GM21423 (cell line): Measurements from ENCODE around the gene LIN7B.
A peak's percentile ranks its signal among the peaks of the same experiment; 100 is the strongest.
"Not testable (repeated sequence)": the region's sequence is repeated elsewhere in the genome, so short reads cannot be mapped to it uniquely, and the experiment has no call there.

ENCODE experiments used
- ATAC-seq: cut with Tn5 transposase; IDR thresholded peaks from one replicate; pipeline ENCODE4 v1.9.1; 2021; ENCODE audit warnings: mild to moderate bottlenecking, moderate library complexity; ENCODE audit not compliant: unreplicated experiment

The LIN7B gene, protein sequence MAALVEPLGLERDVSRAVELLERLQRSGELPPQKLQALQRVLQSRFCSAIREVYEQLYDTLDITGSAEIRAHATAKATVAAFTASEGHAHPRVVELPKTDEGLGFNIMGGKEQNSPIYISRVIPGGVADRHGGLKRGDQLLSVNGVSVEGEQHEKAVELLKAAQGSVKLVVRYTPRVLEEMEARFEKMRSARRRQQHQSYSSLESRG

DNA sequence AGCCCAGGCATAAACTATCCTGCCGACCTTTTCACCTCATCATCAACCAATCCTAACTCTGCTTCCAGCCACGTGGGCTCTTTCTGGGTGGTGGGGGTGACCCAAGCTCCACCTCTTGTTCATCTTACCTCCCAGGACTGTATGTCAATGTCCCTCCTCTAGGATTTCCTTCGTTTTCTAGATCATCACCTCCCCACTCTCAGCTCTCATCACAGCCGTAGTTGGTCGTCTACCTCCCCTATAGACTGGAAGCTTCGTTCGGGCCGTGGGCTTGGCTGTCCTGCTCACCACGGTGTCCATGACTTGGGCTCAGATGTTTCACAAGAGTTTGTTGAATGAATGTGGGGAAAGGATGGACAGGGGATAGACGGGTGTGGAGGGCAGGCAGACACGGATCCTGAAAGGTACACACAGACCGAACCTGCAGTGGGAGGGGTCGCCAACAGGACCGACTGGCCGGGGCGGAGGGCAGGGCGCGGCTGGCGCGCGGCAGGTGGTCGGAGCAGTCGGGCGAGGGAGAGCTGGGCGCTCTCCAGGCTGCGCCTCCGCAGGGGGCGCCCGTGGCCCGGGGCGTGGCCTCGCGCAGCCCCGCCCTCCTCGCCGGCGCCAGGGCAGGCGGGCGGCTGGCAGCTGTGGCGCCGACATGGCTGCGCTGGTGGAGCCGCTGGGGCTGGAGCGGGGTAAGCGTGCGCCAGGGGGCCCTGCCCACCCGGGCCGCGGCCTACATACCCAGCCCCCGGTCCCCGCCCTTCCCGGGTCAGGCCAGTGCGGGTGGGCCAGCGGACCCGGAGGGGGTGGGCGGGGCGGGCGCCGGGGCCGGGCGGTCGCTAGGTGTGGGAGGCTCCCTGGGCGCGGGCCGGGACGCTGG is at the start of gene LIN7B:
Gene LIN7B (plus strand): TSS at position 609 of the 868 bp plus-strand sequence. CDS start 35 bp downstream, at position 644.
- peak; percentile 40 for ATAC-seq

DNA sequence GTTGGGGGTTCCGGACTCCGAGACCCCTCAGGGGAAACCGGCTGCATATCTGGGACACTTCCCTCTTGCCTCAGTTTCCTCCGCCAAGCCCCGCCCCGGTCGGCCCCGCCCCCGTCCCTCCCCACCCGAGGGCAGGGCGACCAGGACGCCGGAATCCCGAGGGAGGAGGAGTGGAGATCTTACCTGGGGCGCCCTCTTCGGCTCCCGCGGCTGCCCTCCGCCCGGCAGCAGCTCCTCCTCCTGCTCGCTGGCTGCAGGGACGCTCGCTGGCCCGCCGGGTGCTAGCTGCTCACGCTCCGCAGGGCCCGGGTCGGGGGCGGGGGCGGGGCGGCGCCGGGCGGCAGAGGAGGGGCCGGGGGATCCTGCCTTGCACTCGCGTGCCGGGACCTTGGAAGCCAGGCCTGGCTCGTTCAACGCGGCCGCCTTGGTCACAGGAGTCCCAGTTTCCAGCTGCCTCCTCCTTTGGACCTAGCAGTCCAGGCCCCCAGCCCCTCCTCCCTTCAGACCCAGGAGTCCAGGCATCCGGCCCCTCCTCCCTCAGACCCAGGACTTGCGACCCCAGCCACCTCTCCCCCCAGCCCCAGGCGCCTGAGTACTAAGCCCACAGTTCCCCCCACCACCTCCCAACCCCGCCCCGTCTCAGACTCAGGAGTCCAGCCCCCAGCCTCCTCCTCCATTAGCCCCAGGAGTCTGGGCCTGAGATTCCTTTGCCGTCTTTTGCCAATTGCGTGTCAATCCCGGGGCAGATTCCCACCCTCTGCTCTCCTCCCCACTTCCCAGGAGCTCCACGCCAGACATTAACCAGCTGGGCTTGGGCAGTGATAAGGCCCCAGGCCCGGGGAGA is 49.2 kb upstream of the LIN7B start, which contains the start of gene NTF4:
Gene NTF4 (minus strand): TSS at position 51 of the 844 bp plus-strand sequence. CDS start 2,821 bp downstream, outside the sequence.
- no peak for ATAC-seq

DNA sequence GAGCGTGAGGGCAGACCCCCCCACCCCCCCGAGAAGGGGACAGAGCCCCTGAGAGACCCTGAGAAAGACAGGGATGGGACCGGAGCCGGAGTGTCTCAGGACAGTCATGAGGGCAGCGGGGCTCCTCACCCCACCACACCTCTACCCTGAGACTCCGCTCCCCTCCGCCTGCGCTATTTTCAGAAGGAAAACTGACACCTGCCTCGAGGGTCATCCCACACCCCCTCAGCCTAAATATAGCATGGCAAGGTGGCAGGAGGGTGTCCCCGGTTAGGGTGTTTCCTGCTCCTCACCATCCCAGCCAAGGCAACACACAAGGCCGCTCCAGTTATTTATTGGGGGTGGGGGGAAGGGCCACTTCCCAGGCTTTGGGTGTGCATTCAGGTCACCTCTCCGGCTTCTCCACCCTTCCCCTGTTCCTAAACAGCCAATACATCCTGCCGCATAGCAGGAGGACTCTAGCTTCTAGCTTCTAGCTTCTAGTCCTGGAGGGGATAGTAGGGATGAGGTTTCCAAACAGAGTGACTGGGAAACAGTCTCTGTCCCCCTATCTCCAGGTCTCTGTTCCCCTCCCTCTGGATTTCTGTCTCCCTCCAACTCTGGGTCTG is 48.2 kb upstream of the LIN7B start:
- no peak for ATAC-seq

DNA sequence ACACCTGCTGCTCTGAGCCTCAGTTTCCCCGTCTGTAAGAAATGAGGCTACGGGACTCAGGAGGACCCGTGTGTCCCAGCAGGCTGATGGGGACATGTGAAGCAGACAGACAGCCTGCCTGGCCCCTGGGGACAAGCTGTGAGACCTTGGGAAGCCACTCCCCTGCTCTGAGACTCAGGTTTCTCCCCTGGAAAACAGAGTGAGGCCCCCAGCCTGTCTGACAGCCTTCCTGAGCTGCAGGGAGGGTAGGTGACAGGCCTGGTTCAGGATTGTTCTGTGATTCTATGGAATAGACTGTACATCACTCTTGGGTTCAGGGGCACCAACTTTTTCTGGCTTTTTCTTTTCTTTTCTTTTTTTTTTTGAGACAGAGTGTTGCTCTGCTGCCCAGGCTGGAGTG is 46.6 kb upstream of the LIN7B start:
- no peak for ATAC-seq

DNA sequence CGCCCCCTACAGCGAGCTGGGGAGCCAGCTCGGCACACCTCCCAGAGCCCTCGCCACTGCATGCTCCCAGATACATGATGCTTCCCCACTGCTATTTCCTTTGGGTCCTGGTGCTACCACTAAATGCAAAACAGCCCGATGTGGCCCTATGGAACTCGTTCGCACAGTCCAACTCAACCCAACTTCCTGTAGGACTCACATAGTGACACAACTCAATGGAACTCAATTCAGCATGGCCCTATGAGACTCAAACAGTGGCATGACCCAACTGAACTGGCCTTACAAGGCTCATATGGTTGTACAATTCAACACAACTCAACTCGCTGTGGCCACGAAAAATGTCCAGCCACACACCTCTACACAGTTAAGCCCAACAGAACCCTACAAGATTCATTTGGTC is 45.1 kb upstream of the LIN7B start:
- no peak for ATAC-seq

DNA sequence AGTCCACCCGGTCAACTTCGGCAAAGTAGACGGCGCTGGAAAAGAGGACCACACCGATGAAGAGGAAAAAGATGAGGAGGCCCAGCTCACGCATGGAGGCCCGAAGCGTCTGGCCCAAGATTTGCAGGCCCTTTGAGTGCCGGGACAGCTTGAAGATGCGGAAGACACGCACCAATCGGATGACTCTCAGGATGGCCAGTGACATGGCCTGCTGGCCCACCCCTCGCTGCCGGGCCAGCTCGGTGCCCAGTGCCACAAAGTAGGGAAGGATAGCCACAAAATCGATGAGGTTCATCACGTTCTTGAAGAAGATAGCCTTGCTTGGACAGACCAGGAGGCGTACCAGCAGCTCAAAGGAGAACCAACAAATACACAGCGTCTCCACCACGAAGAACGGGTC is 43.8 kb upstream of the LIN7B start:
- ATAC-seq, result no peak

DNA sequence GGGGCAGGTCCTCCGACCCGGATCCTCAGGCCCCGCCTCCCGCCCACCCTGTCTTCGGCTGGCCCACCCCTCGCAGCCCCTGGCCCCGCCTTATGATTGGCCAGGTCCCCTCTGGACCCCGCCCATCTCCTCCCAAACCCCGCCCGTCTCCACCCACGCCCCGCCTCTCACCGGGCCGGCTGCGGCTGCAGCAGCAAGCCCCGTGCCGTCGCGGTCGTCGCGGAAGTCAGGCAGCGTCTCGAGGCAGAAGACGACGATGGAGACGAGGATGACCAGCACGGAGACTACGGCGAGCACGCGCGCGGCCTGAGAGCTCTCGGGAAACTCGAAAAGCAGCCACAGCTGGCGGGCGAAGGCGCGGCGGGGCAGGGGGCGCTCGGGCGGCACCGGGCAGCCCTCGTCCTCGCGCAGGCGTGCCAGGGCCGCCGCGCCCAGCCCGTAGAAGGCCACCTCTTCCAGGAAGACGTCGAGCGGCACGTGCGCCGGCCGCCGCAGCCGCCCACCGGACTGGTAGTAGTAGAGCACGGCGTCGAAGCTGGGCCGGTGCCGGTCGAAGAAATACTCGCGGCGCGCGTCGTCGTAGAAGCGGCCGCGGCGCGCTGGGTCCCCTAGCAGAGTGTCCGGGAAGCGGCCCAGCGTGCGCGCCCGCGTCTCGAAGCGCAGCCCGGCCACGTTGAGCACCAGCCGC is 42.2 kb upstream of the LIN7B start:
- no peak for ATAC-seq

DNA sequence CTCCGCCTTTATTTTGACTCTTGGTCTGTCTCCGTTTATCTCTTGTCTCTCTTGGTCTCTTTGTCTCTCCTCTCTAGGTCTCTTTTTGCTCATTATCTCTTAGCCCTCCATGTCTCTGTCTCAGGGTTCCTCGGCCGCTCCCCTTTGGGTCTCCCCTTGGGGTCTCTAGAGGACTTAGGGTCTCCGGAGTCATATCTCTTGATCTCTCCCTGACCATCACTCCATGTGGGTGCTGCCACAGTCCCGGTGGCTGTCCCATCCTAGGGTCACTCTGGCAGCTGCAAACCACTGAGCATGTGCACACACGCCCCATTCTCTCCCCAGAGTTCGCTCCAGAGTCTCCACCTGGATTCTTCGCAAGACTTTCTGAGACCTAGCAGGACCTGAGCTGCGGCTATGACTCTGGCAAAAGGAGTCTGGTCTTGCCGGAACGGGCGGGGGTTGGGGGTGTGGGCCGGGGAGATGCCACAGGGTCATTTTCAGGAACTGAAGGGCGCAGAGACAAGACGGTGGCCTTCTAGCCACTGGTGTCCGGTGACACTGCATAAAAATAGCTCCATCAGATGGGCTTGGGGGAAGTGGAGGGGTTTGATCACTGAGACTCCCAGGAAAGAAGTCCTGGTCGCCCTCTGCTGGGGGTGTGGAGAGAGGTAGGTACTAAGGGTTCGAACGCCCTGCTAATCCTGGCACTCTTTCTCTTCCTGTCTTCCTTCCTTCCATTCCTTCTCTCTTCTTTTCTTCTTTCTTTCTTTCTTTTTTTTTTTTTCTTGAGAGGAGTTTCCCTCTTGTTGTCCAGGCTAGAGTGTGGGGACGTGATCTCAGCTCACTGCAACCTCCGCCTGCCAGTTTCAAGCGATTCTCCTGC is 40.4 kb upstream of the LIN7B start:
- ATAC-seq, result no peak

DNA sequence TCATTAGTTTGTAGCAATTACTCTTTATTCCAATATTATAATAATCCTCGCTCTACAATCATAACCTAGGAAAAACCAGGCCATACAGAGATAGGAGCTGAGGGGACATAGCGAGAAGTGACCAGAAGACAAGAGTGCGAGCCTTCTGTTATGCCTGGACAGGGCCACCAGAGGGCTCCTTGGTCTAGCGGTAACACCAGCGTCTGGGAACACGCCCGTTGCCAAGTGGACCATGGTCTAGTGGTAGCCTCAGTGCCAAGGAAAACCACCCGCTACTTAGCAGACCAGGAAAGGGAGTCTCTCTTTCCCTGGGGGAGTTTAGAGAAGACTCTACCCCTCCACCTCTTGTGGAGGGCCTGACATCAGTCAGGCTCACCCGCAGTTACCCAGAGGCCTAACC is 39.3 kb upstream of the LIN7B start:
- not testable (repeated sequence) for ATAC-seq

DNA sequence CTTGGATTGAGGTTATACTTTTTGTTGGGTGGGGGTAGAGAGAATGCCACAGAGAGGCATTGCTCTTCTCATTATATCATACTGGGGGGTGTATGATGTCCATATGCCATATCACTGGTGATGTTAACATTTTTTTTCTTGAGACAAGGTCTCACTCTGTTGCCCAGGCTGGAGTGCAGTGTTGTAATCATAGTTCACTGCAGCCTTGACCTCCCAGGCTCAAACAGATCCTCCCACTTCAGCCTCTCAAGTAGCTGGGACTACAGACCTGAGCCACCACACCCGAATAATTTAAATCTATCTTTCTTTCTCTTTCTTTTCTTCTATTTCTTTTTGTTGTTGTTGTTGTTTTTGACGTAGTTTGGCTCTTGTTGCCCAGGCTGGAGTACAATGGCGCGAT is 33.8 kb upstream of the LIN7B start:
- ATAC-seq, result no peak

DNA sequence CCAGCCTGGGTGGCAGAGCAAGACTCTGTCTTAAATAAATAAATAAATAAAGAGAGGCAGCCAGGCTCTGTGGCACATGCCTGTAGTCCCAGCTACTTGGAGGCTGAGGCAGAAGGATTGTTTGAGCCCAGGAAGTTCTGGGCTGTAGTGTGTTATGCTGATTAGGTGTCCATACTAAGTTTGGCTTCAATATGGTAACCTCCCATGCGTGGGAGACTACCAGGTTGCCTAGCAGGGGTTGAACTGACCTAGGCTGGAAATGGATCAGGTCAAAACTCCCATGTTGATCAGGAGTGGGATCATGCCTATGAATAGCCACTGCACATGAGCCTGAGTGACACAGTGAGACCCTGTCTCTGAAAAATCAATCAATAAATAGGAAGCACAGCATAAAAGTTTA is 32.9 kb upstream of the LIN7B start:
- no peak for ATAC-seq

DNA sequence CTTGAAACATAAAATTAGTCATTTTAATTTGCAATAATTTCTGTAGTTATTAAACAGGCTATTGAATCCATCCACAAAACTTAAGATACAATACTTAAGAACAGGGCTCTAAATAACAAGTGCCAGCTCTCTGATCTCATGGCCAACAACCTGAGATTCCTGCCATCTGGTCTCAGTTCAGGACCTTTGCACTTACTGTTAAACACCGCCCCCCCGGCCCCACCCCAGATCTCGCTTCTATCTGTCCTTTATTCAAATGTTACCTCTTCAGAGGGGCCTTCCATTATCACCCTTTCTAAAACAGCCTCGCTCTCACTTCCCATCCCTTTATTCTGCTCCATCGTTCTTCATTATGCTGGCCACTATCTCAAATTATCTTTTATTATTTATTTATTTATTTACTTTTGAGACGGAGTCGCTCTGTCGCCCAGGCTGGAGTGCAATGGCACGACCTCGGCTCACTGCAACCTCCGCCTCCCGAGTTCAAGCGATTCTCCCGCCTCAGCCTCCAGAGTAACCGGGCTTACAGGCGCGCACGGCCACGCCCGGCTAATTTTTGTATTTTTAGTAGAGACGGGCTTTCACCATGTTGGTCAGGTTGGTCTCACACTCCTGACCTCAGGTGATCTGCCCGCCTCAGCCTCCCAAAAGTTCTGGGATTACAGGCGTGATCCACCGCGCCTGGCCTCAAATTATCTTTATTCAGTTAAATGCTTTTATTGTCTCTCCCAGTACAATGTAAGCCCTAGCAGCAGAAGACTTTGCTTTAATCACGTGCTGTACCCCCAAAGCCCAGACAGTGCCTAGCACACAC is 29.8 kb upstream of the LIN7B start:
- no peak for ATAC-seq

DNA sequence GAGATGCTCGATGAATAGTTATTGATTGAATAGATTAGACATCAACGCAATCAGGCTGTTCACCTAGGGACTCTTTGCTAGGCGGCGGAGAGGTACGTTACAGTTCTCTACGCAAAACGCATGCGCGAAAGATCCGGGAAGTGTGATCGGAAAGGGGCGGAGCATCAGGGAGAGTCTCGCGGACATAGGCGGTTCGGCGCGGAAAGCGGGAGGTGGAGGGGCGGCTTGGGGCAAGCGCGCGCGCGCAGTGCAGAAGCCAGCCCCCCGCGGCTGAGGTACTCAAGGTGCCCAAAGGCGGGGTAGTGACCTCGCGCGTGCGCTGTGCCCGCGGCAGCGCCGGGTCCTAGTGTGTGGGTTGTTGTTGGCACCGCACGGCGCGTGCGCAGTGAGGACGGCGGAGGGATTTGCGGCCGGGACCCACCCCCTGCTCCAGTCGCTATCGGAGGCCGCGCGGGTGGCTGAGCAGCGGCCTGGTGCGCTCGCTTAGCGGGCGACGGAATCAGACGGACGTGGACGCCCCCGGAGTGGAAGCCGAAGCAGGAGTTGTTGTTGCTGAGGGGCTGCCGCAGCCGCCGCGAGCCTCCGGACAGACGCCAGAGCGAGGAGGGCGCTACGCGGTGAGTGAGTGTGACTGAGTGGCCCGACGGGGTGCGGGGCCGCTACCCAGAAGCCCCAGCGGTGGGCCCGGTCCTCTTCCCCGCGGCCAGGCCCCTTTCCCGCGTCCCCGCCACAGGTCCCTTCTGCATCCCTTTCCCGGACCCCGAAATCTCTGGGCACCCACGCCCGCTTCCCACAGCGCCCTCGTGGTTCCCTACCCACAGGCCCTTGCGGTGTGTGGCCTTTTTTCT is 28.9 kb upstream of the LIN7B start, which contains the start of gene SNRNP70:
Gene SNRNP70 (plus strand): TSS at position 432 of the 848 bp plus-strand sequence. CDS start 964 bp downstream, outside the sequence.
- peak; percentile 83 for ATAC-seq

DNA sequence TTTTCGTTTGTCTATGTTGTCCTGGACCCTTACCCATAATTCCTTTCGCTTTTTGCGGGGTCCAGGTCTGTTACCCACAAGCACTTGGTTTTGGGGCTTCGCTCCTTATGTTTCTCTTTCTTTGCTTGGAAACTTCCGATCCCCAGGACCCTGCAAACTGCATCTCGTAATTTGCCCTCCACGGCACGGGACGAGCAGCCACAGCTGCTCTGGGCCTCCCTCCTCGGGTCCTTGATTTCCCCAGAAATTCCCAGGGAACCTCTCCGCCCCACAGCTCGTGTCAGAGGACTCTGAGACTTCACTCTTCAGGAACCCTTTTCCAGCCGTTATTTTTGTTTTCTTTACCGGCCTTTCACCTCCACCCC is 28.3 kb upstream of the LIN7B start:
- ATAC-seq, result no peak

DNA sequence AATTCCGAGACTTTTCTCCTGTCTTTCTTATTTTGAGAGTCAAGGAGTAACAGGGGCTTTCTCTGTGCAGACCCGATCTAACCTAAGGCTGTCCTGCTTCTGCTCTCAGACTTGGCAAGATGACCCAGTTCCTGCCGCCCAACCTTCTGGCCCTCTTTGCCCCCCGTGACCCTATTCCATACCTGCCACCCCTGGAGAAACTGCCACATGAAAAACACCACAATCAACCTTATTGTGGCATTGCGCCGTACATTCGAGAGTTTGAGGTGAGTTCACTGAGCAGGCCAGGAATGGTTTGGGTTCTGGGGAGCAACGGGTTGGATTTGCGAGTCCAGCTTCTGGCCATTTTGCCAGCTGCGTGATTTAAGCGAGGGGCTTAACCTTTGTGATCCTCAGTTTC is 27.9 kb upstream of the LIN7B start:
- ATAC-seq, result no peak

DNA sequence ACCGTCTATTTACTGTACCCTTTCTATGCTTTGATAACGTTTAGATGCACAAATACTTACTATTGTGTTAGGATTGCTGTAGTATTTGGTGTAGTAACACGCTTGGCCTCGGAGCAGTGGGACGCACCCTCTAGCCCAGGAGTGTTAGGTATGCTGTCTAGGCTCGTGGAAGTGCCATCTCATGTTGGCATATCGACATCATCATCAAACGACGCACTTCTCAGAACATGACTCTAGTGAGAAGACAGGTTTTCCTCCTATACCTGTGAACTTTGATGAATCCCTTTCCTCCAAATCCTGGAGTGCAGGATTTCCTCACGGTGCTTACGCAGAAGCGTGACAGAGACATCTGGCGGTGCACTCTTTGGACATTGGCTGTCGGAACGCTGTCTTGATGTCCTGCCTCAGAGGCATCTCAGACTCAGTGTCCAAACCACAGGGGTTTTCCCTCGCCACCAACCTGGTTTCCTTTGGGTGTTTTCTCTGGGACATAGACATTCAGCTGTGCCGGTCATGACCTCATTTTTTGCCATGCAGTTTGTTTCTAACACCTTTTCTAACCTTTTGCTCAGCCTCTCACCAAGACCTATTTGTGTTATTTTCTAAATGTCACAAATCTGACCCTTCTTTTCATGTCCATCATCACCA is 22.7 kb upstream of the LIN7B start:
- no peak for ATAC-seq

DNA sequence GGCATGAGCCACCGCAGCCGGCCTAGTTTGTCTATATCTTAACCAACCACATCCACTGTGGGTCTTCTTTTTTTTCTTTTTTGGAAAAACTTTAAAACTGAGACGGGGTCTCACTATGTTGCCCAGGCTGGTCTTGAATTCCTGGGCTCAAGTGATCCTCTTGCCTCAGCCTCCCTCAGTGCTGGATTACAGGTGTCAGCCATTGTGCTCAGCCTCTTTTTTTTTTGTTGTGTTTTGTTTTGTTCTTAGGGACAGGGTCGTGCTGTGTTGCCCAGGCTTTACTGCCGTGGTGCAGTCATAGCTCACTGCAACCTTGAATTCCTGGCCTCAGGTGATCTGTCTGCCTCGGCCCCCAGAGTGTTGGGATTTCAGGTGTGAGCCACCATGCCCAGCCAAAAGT is 21.5 kb upstream of the LIN7B start:
- no peak for ATAC-seq
